Keratinocyte (primary cell): ENCODE results near the gene EIF4E2. TPM values are rescaled to one million over a fixed set of nuclear protein-coding genes. Genes with fewer than 3 reads are reported as not detected.
"Not testable (repeated sequence)": the region's sequence is repeated elsewhere in the genome, so short reads cannot be mapped to it uniquely, and the experiment has no call there.

Source experiments
- DNase-seq: peaks from one replicate; pipeline ENCODE4 v3.0.0-alpha.2; 2011; ENCODE audit warnings: low read depth, missing footprints, low spot score
- FAIRE-seq: peaks from 2 replicates; lab custom pipeline; 2011; peaks lifted over from hg19 to GRCh38; lab: Jason Lieb, UNC
- H2AFZ ChIP-seq: 2 replicates; pipeline ENCODE4 v1.6.0; 2012; ENCODE audit warnings: low read length, control low read depth, inconsistent platforms; ENCODE audit not compliant: control insufficient read depth
- H3K27ac ChIP-seq: 2 replicates; pipeline ENCODE4 v1.5.1; 2011; ENCODE audit warnings: low read length; ENCODE audit not compliant: control insufficient read depth, insufficient read depth
- H3K27me3 ChIP-seq: 3 replicates; pipeline ENCODE4 v1.6.0; 2011; ENCODE audit warnings: low read length; ENCODE audit not compliant: control insufficient read depth, insufficient read depth; ENCODE audit errors: extremely low read depth
- H3K36me3 ChIP-seq, 2 experiments: 2 replicates in 1 of 2; 3 replicates in 1 of 2; pipeline ENCODE4 v1.5.1; 2011; ENCODE audit warnings: low read length in 2 of 2, mild to moderate bottlenecking in 1 of 2; ENCODE audit not compliant: control insufficient read depth in 2 of 2, insufficient read depth in 2 of 2; ENCODE audit errors: extremely low read depth in 1 of 2
- H3K4me1 ChIP-seq: 3 replicates; pipeline ENCODE4 v1.5.1; 2011; ENCODE audit warnings: low read length; ENCODE audit not compliant: control insufficient read depth, insufficient read depth; ENCODE audit errors: extremely low read depth
- H3K4me2 ChIP-seq: 3 replicates; pipeline ENCODE4 v1.6.0; 2011; ENCODE audit warnings: low read depth, low read length; ENCODE audit not compliant: control insufficient read depth, insufficient read depth; ENCODE audit errors: extremely low read depth
- H3K4me3 ChIP-seq, 3 experiments: fragments of 200-600 bp in 1 of 3; sonication (generic) in 1 of 3; 2 replicates in 2 of 3; 3 replicates in 1 of 3; pipeline ENCODE4 v1.5.1; 2011 to 2016; ENCODE audit warnings: low read length in 3 of 3, mild to moderate bottlenecking in 3 of 3, control low read depth in 2 of 3, inconsistent platforms in 1 of 3, low read depth in 1 of 3, mixed read lengths in 1 of 3, mixed run types in 1 of 3, moderate library complexity in 1 of 3; ENCODE audit not compliant: control insufficient read depth in 2 of 3, insufficient read depth in 2 of 3; ENCODE audit errors: extremely low read depth in 1 of 3
- H3K79me2 ChIP-seq: 2 replicates; pipeline ENCODE4 v1.6.0; 2012; ENCODE audit warnings: low read length; ENCODE audit not compliant: control insufficient read depth, insufficient read depth
- H3K9ac ChIP-seq: 3 replicates; pipeline ENCODE4 v1.6.0; 2011; ENCODE audit warnings: low read length; ENCODE audit not compliant: control insufficient read depth, insufficient read depth; ENCODE audit errors: extremely low read depth
- H3K9me1 ChIP-seq: 3 replicates; pipeline ENCODE4 v1.6.0; 2011; ENCODE audit warnings: low read length; ENCODE audit not compliant: control insufficient read depth, insufficient read depth; ENCODE audit errors: extremely low read depth
- H3K9me3 ChIP-seq: 2 replicates; pipeline ENCODE4 v1.5.1; 2012; ENCODE audit warnings: low read depth, low read length; ENCODE audit not compliant: control insufficient read depth
- H4K20me1 ChIP-seq: 3 replicates; pipeline ENCODE4 v1.6.0; 2011; ENCODE audit warnings: low read length; ENCODE audit not compliant: control insufficient read depth, insufficient read depth; ENCODE audit errors: extremely low read depth
- CTCF ChIP-seq, 3 experiments: IDR thresholded peaks in 1 of 3; conservative IDR thresholded peaks in 1 of 3; optimal IDR thresholded peaks in 1 of 3; 2 replicates in 2 of 3; 3 replicates in 1 of 3; pipeline versions ENCODE3 to v1.5.1; 2011; ENCODE audit warnings: low read length in 3 of 3, mild to moderate bottlenecking in 3 of 3, moderate library complexity in 2 of 3, control low read depth in 1 of 3, inconsistent platforms in 1 of 3; ENCODE audit not compliant: insufficient read depth in 2 of 3; ENCODE audit errors: extremely low read depth in 1 of 3
- EZH2 ChIP-seq: IDR thresholded peaks from one replicate; pipeline ENCODE4 v1.6.1; 2012; ENCODE audit warnings: inconsistent platforms, mild to moderate bottlenecking, low read length, moderate library complexity
- dilution Hi-C: fragments of 300-500 bp; cut with MboI; formaldehyde crosslinking; loops from one replicate; pipeline ENCODE4 v1.7.0; 2020; ENCODE audit warnings: low sequenced_read_pairs; ENCODE audit not compliant: extremely low pct_ligation_motif_present
- polyA plus RNA-seq, 5 experiments: library from polyadenylated mRNA; depleted of rRNA in 3 of 5; stranded (reverse) in 3 of 5; stranded (forward) in 1 of 5; unstranded in 1 of 5; fragments of >200 nt; gene quantifications; 1 replicate in 1 of 5; 2 replicates in 3 of 5; 3 replicates in 1 of 5; pipeline versions ENCODE4 v1.2.1 to v1.2.3, GENCODE V29; 2011 to 2012; ENCODE audit warnings: missing spikeins in 2 of 5, low read depth in 1 of 5, low replicate concordance in 1 of 5

The EIF4E2 gene
- polyA plus RNA-seq, 1 donor (not counting 4 experiments of a cell fraction or from before 2014, with no cell fraction given), result 79.2 TPM

- no peak overlapping the region for H2AFZ ChIP-seq
- TF ChIP-seq CTCF (optimal IDR thresholded peaks at IDR 0.05 in 1 of 3, IDR thresholded peaks at IDR 0.05 in 1 of 3, conservative IDR thresholded peaks at IDR 0.05 in 1 of 3; ENCODE audit: extremely low read depth in 1 of 3, insufficient read depth in 2 of 3, low read length in 3 of 3) (no peak), EZH2 (no peak)
Observed at GRCh38 chr2:232569541-232569940, 19.1 kb downstream of the EIF4E2 start.

DNA sequence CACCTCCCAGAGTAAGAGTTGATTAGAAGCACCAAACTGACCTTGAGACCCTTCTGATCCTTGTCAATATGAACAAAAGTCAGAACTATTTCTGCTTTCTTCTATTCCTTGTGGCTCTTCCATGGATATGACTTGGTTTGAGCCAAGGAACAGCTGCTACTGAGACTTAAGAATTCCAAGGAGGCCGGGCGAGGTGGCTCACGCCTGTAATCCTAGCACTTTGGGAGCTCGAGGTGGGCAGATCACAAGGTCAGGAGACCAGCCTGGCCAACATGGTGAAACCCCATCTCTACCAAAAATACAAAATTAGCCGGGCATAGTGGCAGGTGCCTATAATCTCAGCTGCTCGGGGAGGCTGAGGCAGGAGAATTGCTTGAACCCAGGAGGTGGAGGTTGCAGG is 20.0 kb downstream of the EIF4E2 start:
- not testable (repeated sequence) for FAIRE-seq

More at GRCh38 chr2:232569541-232569940, 19.1 kb downstream of the EIF4E2 start:
- no peak overlapping the region for H3K9ac ChIP-seq
- dilution Hi-C loops, result no loop called here
- no peak for DNase-seq
- H3K4me3 ChIP-seq, result no peak overlapping the region
- no peak overlapping the region for H3K27ac ChIP-seq
- no peaks in the 10 kb centered on the region for H3K9me1 ChIP-seq
- H3K9me3 ChIP-seq, result no peaks in the 10 kb centered on the region
- peaks cover 35 to 37% of the 10 kb centered on the region in 2 experiments for H3K36me3 ChIP-seq
- H3K79me2 ChIP-seq, result no peaks in the 10 kb centered on the region
- no peaks in the 10 kb centered on the region for H4K20me1 ChIP-seq
- H3K4me1 ChIP-seq, result peaks cover 16% of the 10 kb centered on the region
- H3K4me2 ChIP-seq, result no peak overlapping the region
- H3K27me3 ChIP-seq, result no peaks in the 10 kb centered on the region
- no peak for FAIRE-seq

DNA sequence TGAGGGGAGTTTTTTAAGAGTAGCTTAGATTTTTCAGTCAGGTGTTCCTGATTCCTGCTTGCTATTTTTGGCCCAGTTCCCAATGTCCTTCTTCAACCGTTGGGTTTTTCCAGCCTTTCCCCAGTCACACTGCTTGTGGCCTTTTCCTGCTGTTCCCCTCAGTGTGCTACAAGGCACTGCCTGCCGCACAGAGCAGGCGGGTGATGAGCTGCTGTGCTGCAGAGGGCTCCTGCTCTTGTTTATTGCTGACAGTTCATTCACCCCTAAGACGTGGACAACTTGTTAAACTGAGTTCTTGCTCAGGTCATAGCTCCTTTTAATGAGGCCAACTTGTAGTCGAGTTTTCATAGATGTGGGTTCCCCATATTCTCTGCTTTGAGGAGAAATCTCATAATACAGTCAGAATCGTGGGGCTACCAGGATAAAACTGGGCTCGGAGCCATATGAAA is 20.6 kb downstream of the EIF4E2 start:
- peak; percentile 44 for FAIRE-seq

More for the DNA sequence above, 20.0 kb downstream of the EIF4E2 start:
- H3K27ac ChIP-seq, H3K27me3 ChIP-seq, DNase-seq, H2AFZ ChIP-seq, H3K9me3 ChIP-seq, H3K9me1 ChIP-seq, H3K4me3 ChIP-seq, H3K4me2 ChIP-seq, H3K79me2 ChIP-seq, H3K9ac ChIP-seq, H4K20me1 ChIP-seq, dilution Hi-C loops: not testable (repeated sequence)
- Histone ChIP-seq H3K4me1 (peaks cover 16% of the 10 kb centered on the region), H3K36me3 (peaks cover 29 to 40% of the 10 kb centered on the region in 2 experiments)

More for the DNA sequence above, 20.6 kb downstream of the EIF4E2 start:
- H3K4me2 ChIP-seq, result no peak overlapping the region
- dilution Hi-C loops, result no loop called here
- H3K9me3 ChIP-seq, result no peaks in the 10 kb centered on the region
- no peak overlapping the region for H3K4me3 ChIP-seq
- no peak overlapping the region for H2AFZ ChIP-seq
- no peaks in the 10 kb centered on the region for H4K20me1 ChIP-seq
- H3K79me2 ChIP-seq, result no peaks in the 10 kb centered on the region
- H3K27ac ChIP-seq, result no peak overlapping the region
- peaks cover 16% of the 10 kb centered on the region for H3K4me1 ChIP-seq
- TF ChIP-seq EZH2, result no peak
- no peak for TF ChIP-seq CTCF (optimal IDR thresholded peaks at IDR 0.05 in 1 of 3, IDR thresholded peaks at IDR 0.05 in 1 of 3, conservative IDR thresholded peaks at IDR 0.05 in 1 of 3; ENCODE audit: extremely low read depth in 1 of 3, insufficient read depth in 2 of 3, low read length in 3 of 3)
- H3K9me1 ChIP-seq, result no peaks in the 10 kb centered on the region
- peaks cover 29 to 40% of the 10 kb centered on the region in 2 experiments for H3K36me3 ChIP-seq
- H3K27me3 ChIP-seq, result no peaks in the 10 kb centered on the region
- no peak for DNase-seq
- no peak overlapping the region for H3K9ac ChIP-seq
